Gastrocnemius medialis (tissue), 4 donors: ENCODE data around the gene CADPS. TPM values are rescaled to one million over a fixed set of nuclear protein-coding genes. Genes with fewer than 3 reads are reported as not detected.

Experiments used
- ATAC-seq, 2 donors: fragments of 150-250 bp; one replicate each; pipeline ENCODE4 v1.9.1; 2016
- DNase-seq, 2 donors: peaks; one replicate each; pipeline ENCODE4 v3.0.0-alpha.2; 2019
- H3K27ac ChIP-seq, 4 donors: fragments of 200-600 bp; sonication (generic); 1 replicate in 1 of 4; 2 replicates in 3 of 4; pipeline ENCODE4 v1.5.1; 2016 to 2018; ENCODE audit warnings: mild to moderate bottlenecking in 2 of 4, moderate library complexity in 1 of 4
- H3K27me3 ChIP-seq, 3 donors: fragments of 200-600 bp; sonication (generic) in 2 of 3; 1 replicate in 1 of 3; 2 replicates in 2 of 3; pipeline versions ENCODE4 v1.5.1 to v1.6.0; 2016 to 2019; ENCODE audit warnings: mild to moderate bottlenecking in 1 of 3, moderate library complexity in 1 of 3
- H3K36me3 ChIP-seq, 2 donors: fragments of 200-600 bp; sonication (generic) in 1 of 2; one replicate each; pipeline ENCODE4 v1.5.1; 2017 to 2018
- H3K4me1 ChIP-seq, 2 donors: fragments of 200-600 bp; sonication (generic) in 1 of 2; one replicate each; pipeline ENCODE4 v1.5.1; 2016 to 2017; ENCODE audit warnings: mild to moderate bottlenecking in 2 of 2
- H3K4me3 ChIP-seq, 4 donors: fragments of 200-600 bp; sonication (generic) in 3 of 4; 1 replicate in 1 of 4; 2 replicates in 3 of 4; pipeline ENCODE4 v1.5.1; 2016 to 2019; ENCODE audit warnings: mild to moderate bottlenecking in 2 of 4
- H3K9me3 ChIP-seq, 3 donors: fragments of 200-600 bp; sonication (generic) in 2 of 3; 1 replicate in 1 of 3; 2 replicates in 2 of 3; pipeline ENCODE4 v1.5.1; 2016 to 2019
- POLR2A ChIP-seq, 2 donors: fragments of 450-650 bp; IDR thresholded peaks; one replicate each; pipeline ENCODE4 v1.6.1; 2017; ENCODE audit warnings: antibody characterized with exemption in 2 of 2, mild to moderate bottlenecking in 2 of 2, moderate library complexity in 2 of 2
- in situ Hi-C, 4 donors: fragments of 200-750 bp; cut with MboI; loops; one replicate each; pipeline versions ENCODE4 v1.15.0 to v1.8.0; 2017; ENCODE audit warnings: low sequenced_read_pairs in 4 of 4
- intact Hi-C: fragments of 100-400 bp; cut with DNase I; formaldehyde crosslinking; loops from one replicate; pipeline ENCODE4 v1.15.1; 2023; ENCODE audit warnings: low total_unique reads
- total RNA-seq, 4 donors: library from RNA; depleted of rRNA; stranded (reverse); fragments of >200 nt; gene quantifications; one replicate each; pipeline versions ENCODE4 v1.1.0 to v1.2.3, GENCODE V29; 2016
- TF ChIP-seq, protein P1 (sequence below), 5 experiments: fragments of 450-650 bp in 3 of 5; fragments of 200-600 bp in 2 of 5; sonication (generic) in 2 of 5; IDR thresholded peaks in 4 of 5; conservative IDR thresholded peaks in 1 of 5; 1 replicate in 4 of 5; 2 replicates in 1 of 5; pipeline ENCODE4 v1.5.1; 2016 to 2019; ENCODE audit warnings: antibody characterized with exemption in 5 of 5, mild to moderate bottlenecking in 3 of 5, moderate library complexity in 3 of 5

CADPS gene
- total RNA-seq, 4 donors from 2014 or later: 2.1 TPM; not detected in 3

DNA sequence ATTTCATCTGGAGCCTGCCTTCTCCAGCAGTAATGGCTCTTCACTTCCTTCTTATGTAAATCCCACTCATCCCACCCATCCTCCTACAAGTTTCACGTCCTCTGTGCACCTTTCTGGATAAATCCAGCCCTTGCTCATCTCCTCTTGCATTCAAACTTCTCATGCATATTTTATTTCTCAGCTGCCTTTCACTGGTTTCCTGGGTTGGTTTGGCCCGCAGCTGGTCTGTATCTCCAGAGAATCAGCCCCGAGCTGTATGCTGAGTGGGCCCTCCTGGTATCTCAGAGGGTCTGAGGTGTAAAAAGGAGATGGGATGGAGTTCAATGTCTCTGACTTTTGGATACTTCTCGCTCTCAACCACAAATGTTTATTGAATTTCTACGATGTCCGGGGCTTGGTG, 253.3 kb downstream of the CADPS start:
- no peak overlapping the region for H3K4me3 ChIP-seq
- DNase-seq: no peak
- no peaks in the 10 kb centered on the region for H3K36me3 ChIP-seq
- no peaks in the 10 kb centered on the region for H3K9me3 ChIP-seq
- in situ Hi-C loops: loop anchor here in 3 of 4 donors (10.0 to 25.0 kb wide), 3 partner anchors 615 to 1193 kb away; partner anchors contain the start of gene C3orf49 (in 3 of the 3)
- intact Hi-C loops: loop anchor here (5.0 kb wide), 2 partner anchors 605 to 1195 kb away; partner anchors contain the start of gene C3orf49
- TF ChIP-seq, protein P1, sequence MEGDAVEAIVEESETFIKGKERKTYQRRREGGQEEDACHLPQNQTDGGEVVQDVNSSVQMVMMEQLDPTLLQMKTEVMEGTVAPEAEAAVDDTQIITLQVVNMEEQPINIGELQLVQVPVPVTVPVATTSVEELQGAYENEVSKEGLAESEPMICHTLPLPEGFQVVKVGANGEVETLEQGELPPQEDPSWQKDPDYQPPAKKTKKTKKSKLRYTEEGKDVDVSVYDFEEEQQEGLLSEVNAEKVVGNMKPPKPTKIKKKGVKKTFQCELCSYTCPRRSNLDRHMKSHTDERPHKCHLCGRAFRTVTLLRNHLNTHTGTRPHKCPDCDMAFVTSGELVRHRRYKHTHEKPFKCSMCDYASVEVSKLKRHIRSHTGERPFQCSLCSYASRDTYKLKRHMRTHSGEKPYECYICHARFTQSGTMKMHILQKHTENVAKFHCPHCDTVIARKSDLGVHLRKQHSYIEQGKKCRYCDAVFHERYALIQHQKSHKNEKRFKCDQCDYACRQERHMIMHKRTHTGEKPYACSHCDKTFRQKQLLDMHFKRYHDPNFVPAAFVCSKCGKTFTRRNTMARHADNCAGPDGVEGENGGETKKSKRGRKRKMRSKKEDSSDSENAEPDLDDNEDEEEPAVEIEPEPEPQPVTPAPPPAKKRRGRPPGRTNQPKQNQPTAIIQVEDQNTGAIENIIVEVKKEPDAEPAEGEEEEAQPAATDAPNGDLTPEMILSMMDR (IDR thresholded peaks at IDR 0.05 in 4 of 5, conservative IDR thresholded peaks at IDR 0.05 in 1 of 5): no peak
- TF ChIP-seq POLR2A (IDR thresholded peaks at IDR 0.05): no peak
- H3K27me3 ChIP-seq: no peaks in the 10 kb centered on the region
- no peaks in the 10 kb centered on the region for H3K4me1 ChIP-seq
- H3K27ac ChIP-seq: no peak overlapping the region
- no peak for ATAC-seq

DNA sequence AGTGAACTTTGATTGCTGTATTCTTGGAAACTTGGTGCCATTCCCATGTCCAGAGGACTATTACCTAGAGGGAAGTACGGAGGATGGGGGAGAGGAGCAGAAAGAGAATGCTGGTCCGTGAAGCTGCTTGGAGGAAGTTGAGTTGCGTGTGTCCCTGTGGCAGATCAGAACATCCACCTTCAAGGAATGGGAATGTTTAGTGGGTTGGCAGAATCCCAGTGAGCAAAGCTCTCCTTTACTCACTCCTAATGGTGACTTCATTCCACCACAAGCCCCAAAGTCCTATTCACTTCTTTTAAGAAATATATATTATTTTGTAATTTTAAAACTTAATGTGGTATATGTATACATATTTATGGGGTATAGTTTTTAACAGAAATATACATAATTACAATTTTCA, 254.0 kb downstream of the CADPS start:
- in situ Hi-C loops (loop anchor here in 3 of 4 donors (10.0 to 25.0 kb wide), 3 partner anchors 616 to 1194 kb away; partner anchors contain the start of gene C3orf49 (in 3 of the 3)), intact Hi-C loops (loop anchor here (5.0 kb wide), 2 partner anchors 606 to 1196 kb away; partner anchors contain the start of gene C3orf49)
- H3K27ac ChIP-seq: no peak overlapping the region
- no peaks in the 10 kb centered on the region for H3K4me1 ChIP-seq
- DNase-seq: no peak
- ATAC-seq: no peak
- TF ChIP-seq POLR2A (IDR thresholded peaks at IDR 0.05): no peak
- TF ChIP-seq, protein P1 (IDR thresholded peaks at IDR 0.05 in 4 of 5, conservative IDR thresholded peaks at IDR 0.05 in 1 of 5): no peak
- H3K36me3 ChIP-seq: no peaks in the 10 kb centered on the region
- no peak overlapping the region for H3K4me3 ChIP-seq
- H3K9me3 ChIP-seq: no peaks in the 10 kb centered on the region
- peaks cover 0 to 3% (median 0%) of the 10 kb centered on the region in 3 donors for H3K27me3 ChIP-seq

DNA sequence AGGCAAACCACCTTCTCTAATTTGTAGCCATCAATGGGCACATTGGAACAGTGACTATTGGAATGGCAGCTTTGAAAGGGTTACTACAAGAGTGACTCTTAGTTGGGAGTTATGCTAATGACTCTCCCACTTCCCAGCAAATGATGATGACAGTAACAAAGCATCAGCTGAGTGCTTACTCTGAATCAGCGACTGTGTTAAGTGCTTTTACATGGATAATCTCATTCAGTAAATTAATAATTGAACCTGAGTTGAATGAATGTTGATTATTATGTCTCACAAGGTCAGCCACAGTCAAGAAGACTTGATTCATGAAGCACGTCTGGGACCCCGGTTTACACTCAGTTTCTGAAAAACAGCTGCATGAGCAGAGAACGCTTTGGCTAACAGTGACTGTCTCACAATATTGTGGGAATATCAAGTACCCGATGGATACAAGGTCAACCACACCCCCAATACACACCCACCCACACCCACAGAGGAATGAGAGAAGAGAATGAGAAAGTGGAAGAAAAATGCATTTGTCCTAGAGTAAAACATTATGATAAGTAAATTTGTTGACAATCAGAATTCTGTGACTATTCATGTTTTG, 259.9 kb downstream of the CADPS start:
- H3K27ac ChIP-seq: no peak overlapping the region
- TF ChIP-seq, protein P1 (IDR thresholded peaks at IDR 0.05 in 4 of 5, conservative IDR thresholded peaks at IDR 0.05 in 1 of 5): no peak
- no peak for TF ChIP-seq POLR2A (IDR thresholded peaks at IDR 0.05)
- H3K36me3 ChIP-seq: no peaks in the 10 kb centered on the region
- no peak overlapping the region for H3K4me3 ChIP-seq
- in situ Hi-C loops: loop anchor here in 3 of 4 donors (25.0 kb wide), 2 partner anchors 622 to 1197 kb away; partner anchors contain the start of gene C3orf49 (in 2 of the 3)
- no peak for ATAC-seq
- DNase-seq: no peak
- intact Hi-C loops: no loop called here
- peaks cover 0 to 4% (median 0%) of the 10 kb centered on the region in 3 donors for H3K27me3 ChIP-seq
- H3K9me3 ChIP-seq: no peaks in the 10 kb centered on the region
- no peaks in the 10 kb centered on the region for H3K4me1 ChIP-seq

DNA sequence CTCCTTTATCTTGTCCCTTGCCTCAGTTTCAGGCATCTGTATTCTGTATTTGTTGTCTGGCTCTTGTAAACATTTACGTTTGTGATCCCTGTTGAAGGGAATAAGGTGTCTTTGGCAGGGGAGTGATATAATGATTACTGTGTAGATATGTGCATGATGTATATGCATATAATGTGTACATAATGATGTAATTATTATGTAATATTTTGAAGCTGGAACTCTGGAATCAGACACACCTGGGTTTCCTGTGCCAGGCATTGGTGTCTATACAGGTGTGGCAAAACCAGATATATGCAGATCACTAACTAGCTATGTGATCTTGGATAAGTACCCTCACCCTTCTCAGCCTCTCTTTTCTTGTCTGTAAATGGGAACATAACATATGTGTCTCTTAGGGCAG, 260.7 kb downstream of the CADPS start:
- Histone ChIP-seq H3K36me3 (no peaks in the 10 kb centered on the region), H3K27me3 (peaks cover 0 to 4% (median 0%) of the 10 kb centered on the region in 3 donors), H3K27ac (no peak overlapping the region), H3K9me3 (no peaks in the 10 kb centered on the region), H3K4me1 (no peaks in the 10 kb centered on the region), H3K4me3 (no peak overlapping the region)
- intact Hi-C loops: no loop called here
- ATAC-seq (no peak), DNase-seq (no peak)
- TF ChIP-seq, protein P1 (IDR thresholded peaks at IDR 0.05 in 4 of 5, conservative IDR thresholded peaks at IDR 0.05 in 1 of 5): no peak
- TF ChIP-seq POLR2A (IDR thresholded peaks at IDR 0.05): no peak
- in situ Hi-C loops: loop anchor here in 3 of 4 donors (25.0 kb wide), 2 partner anchors 623 to 1198 kb away; partner anchors contain the start of gene C3orf49 (in 2 of the 3)
